MCF 10A (cell line): ENCODE measurements around the gene NR2C1. TPM values are rescaled to one million over a fixed set of nuclear protein-coding genes. Genes with fewer than 3 reads are reported as not detected.

Source experiments
- BruUV-seq: library from RNA; stranded (reverse); fragments of 400-500 nt; replicated peaks from 2 replicates; lab custom pipeline; 2021; lab: Mats Ljungman, UMichigan
- CTCF ChIA-PET: fragments of 300-600 bp; sonication (Branson Sonifier 250); formaldehyde crosslinking; extraction: SDS; loops from one replicate; lab custom pipeline; 2021; ENCODE audit warnings: antibody characterized with exemption, inconsistent platforms; lab: Yijun Ruan, JAX
- POLR2A ChIA-PET: fragments of 300-600, 350-650 bp; sonication (Branson Sonifier 250); formaldehyde crosslinking; extraction: SDS; loops from one replicate; lab custom pipeline; 2020; ENCODE audit warnings: antibody characterized with exemption, inconsistent platforms; lab: Yijun Ruan, JAX
- DNase-seq: peaks from one replicate; pipeline ENCODE4 v3.0.0-alpha.2; 2018; ENCODE audit not compliant: unreplicated experiment
- H3K27ac Mint-ChIP-seq: one replicate; pipeline ENCODE4 v1.8.0; 2022; ENCODE audit warnings: mild to moderate bottlenecking, low read depth, mixed read lengths; ENCODE audit not compliant: unreplicated experiment
- H3K27me3 Mint-ChIP-seq: one replicate; pipeline ENCODE4 v1.8.0; 2022; ENCODE audit warnings: mixed read lengths; ENCODE audit not compliant: insufficient read depth, unreplicated experiment
- H3K36me3 Mint-ChIP-seq: one replicate; pipeline ENCODE4 v1.8.0; 2022; ENCODE audit warnings: mild to moderate bottlenecking, moderate library complexity, mixed read lengths; ENCODE audit not compliant: insufficient read depth, unreplicated experiment
- H3K4me1 Mint-ChIP-seq: one replicate; pipeline ENCODE4 v1.8.0; 2022; ENCODE audit warnings: mixed read lengths; ENCODE audit not compliant: insufficient read depth, unreplicated experiment
- H3K4me3 Mint-ChIP-seq: one replicate; pipeline ENCODE4 v1.8.0; 2022; ENCODE audit warnings: mild to moderate bottlenecking, moderate library complexity, mixed read lengths; ENCODE audit not compliant: unreplicated experiment
- H3K9me3 Mint-ChIP-seq: one replicate; pipeline ENCODE4 v1.8.0; 2022; ENCODE audit warnings: mixed read lengths; ENCODE audit not compliant: unreplicated experiment
- CTCF ChIP-seq: fragments of 200-600 bp; IDR thresholded peaks from one replicate; pipeline ENCODE4 v1.8.0; 2022; ENCODE audit warnings: antibody characterized with exemption, mild to moderate bottlenecking; ENCODE audit not compliant: unreplicated experiment
- intact Hi-C: fragments of 100-400 bp; cut with micrococcal nuclease; formaldehyde crosslinking; loops from 2 replicates; pipeline ENCODE4 v1.14.1; 2022
- total RNA-seq: library from RNA; stranded (reverse); gene quantifications from 2 replicates; pipeline ENCODE4 v1.2.3, GENCODE V29; 2022

The NR2C1 gene
- total RNA-seq, 1 experiment from 2014 or later: 29.0 TPM

GRCh38 chr12:94970560-94970959, 102.9 kb downstream of the NR2C1 start:
- peaks cover 21% of the 10 kb centered on the region for H3K36me3 Mint-ChIP-seq
- no TSS peak for BruUV-seq

More at GRCh38 chr12:94970560-94970959, 102.9 kb downstream of the NR2C1 start:
- no peak overlapping the region for H3K27ac Mint-ChIP-seq
- H3K4me3 Mint-ChIP-seq: no peak overlapping the region
- TF ChIP-seq CTCF: no peak
- CTCF ChIA-PET: interaction anchor here (0.5 kb wide), 1 partner anchor 13 kb away, joined by 3 read pairs; no protein-coding TSS in a partner anchor
- DNase-seq: no peak
- no peaks in the 10 kb centered on the region for H3K9me3 Mint-ChIP-seq
- H3K4me1 Mint-ChIP-seq: no peaks in the 10 kb centered on the region
- H3K27me3 Mint-ChIP-seq: no peaks in the 10 kb centered on the region
- intact Hi-C loops: no loop called here
- POLR2A ChIA-PET: interaction anchor here (0.6 kb wide), 2 partner anchors 87 to 94 kb away, joined by 3 read pairs; no protein-coding TSS in a partner anchor

Other genes starting within 250 kb of the NR2C1 start
- gene NDUFA12, start 69.9 kb downstream of the NR2C1 start, total RNA-seq: 112 and 124 TPM in 2 replicates
- gene FGD6, start 143.8 kb upstream of the NR2C1 start, total RNA-seq: 17.2 and 25.1 TPM in 2 replicates
- gene VEZT, start 144.2 kb upstream of the NR2C1 start, total RNA-seq: 88.1 and 107 TPM in 2 replicates